ENCODE data around the gene SCYGR3. TPM values are rescaled to one million over a fixed set of nuclear protein-coding genes. Genes with fewer than 3 reads are reported as not detected.
"Not testable (repeated sequence)": the region's sequence is repeated elsewhere in the genome, so short reads cannot be mapped to it uniquely, and the experiment has no call there.

Gene SCYGR3
- total RNA-seq, 1 donor from 2014 or later = not detected

DNA sequence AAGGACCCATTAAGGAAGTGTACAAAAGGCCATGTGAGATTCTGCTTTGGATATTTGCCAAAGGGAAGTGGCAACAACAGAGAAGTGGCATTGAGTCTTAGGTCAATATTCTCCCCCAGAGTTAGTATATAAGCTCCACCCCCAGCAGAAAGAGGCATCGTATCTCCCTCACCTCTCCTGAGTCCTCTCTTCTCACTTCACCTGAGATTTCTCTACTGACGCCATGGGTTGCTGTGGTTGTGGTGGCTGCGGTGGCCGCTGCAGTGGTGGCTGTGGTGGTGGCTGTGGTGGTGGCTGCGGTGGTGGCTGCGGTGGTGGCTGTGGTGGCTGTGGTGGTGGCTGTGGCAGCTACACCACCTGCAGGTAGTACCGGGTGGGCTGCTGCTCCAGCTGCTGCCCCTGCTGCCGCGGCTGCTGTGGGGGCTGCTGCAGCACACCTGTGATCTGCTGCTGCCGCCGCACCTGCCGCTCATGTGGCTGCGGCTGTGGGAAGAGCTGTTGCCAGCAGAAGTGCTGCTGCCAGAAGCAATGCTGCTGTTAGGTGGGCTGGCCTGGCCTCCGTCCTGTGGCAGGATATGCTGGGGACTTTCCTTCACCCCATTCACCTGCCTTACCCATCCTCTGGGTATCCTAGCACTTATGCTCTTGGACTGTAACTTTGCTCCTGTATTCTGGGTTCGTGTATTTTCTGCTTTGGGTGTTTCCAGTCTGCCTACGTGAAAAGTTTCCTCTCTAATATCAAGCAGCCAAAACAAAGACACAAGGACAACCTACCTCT lies 5.9 kb downstream of the SCYGR3 start:
- Mint-ChIP-seq H3K4me3 (ENCODE audit: low read depth) (no peak overlapping the region), H3K27me3 (ENCODE audit: low read depth) (peaks cover 26% of the 10 kb centered on the region), H3K9me3 (no peaks in the 10 kb centered on the region), H3K36me3 (ENCODE audit: low read depth) (no peaks in the 10 kb centered on the region), H3K4me1 (ENCODE audit: low read depth) (peaks cover 5% of the 10 kb centered on the region), H3K27ac (no peak overlapping the region)
- no peak for DNase-seq (ENCODE audit: low spot score)
- intact Hi-C loops (cut with micrococcal nuclease) = no loop called here

DNA sequence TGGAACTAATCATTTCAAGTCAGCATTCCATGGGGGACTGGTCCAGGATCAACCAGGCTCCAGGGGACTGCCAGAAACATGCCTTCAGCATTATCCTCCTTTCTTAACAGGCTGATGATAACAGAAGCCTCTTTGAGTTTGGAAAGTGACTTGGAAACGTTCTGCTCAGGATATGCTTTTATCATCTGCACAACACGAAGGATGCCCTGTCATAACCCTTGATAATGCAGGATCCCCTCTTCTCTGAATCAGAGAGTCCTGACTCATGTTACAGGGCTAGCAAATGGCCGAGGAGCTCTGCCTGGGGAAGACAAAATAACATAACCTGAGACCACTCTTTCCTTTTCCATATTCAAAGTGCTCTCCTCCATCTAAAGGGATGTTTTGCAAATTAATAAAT lies 6.7 kb downstream of the SCYGR3 start:
- Mint-ChIP-seq H3K4me1 (ENCODE audit: low read depth) (peaks cover 5% of the 10 kb centered on the region), H3K9me3 (no peaks in the 10 kb centered on the region), H3K36me3 (ENCODE audit: low read depth) (no peaks in the 10 kb centered on the region), H3K4me3 (ENCODE audit: low read depth) (no peak overlapping the region), H3K27me3 (ENCODE audit: low read depth) (peaks cover 26% of the 10 kb centered on the region), H3K27ac (no peak overlapping the region)
- no peak for DNase-seq (ENCODE audit: low spot score)
- intact Hi-C loops (cut with micrococcal nuclease) = no loop called here

DNA sequence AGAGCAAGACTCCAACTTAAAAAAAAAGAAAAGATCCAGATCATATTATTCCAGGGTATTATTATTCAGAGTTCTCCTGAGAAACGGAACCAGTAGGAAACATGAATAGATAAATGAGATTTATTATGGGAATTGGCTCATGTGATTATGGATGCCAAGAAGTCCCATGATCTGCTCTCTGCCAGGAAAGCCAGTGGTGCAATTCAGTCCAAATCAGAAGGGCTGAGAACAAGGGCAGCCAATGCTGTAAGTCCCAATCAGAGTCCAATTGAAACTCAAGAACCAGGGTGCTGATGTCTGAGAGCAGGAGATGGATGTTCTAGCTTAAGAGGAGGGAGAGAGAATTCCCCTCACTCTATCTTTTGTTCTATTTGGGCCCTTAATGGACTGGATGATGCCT lies 8.2 kb downstream of the SCYGR3 start:
- peaks cover 5% of the 10 kb centered on the region for H3K4me1 Mint-ChIP-seq (ENCODE audit: low read depth)
- intact Hi-C loops (cut with micrococcal nuclease) = no loop called here
- no peak for DNase-seq (ENCODE audit: low spot score)
- no peak overlapping the region for H3K27ac Mint-ChIP-seq
- H3K27me3 Mint-ChIP-seq (ENCODE audit: low read depth) = peaks cover 24% of the 10 kb centered on the region
- no peak overlapping the region for H3K4me3 Mint-ChIP-seq (ENCODE audit: low read depth)
- H3K9me3 Mint-ChIP-seq = no peaks in the 10 kb centered on the region
- H3K36me3 Mint-ChIP-seq (ENCODE audit: low read depth) = no peaks in the 10 kb centered on the region

DNA sequence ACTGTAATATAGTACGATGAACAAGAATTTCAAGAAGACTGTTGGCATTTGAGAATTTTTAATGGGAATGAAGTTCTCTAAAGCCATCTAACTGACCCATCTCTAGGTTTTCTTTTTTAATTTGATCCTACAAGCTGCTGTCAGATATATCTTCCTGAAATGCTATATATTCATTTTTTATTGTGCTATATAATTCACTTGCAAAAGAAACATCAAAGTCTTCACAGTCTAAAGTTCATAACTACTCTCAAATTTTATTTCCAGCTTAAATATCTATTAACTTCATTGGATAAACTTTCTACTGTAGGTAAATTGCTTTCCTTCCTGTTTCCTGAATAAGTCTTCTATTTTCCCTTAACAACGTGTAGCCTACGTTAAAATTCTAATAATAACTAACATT lies 12.3 kb downstream of the SCYGR3 start:
- no peak for DNase-seq (ENCODE audit: low spot score)
- peaks cover 5% of the 10 kb centered on the region for H3K27me3 Mint-ChIP-seq (ENCODE audit: low read depth)
- H3K4me3 Mint-ChIP-seq (ENCODE audit: low read depth) = no peak overlapping the region
- no peaks in the 10 kb centered on the region for H3K4me1 Mint-ChIP-seq (ENCODE audit: low read depth)
- no peak overlapping the region for H3K27ac Mint-ChIP-seq
- no peaks in the 10 kb centered on the region for H3K9me3 Mint-ChIP-seq
- no peaks in the 10 kb centered on the region for H3K36me3 Mint-ChIP-seq (ENCODE audit: low read depth)
- intact Hi-C loops (cut with micrococcal nuclease) = no loop called here

DNA sequence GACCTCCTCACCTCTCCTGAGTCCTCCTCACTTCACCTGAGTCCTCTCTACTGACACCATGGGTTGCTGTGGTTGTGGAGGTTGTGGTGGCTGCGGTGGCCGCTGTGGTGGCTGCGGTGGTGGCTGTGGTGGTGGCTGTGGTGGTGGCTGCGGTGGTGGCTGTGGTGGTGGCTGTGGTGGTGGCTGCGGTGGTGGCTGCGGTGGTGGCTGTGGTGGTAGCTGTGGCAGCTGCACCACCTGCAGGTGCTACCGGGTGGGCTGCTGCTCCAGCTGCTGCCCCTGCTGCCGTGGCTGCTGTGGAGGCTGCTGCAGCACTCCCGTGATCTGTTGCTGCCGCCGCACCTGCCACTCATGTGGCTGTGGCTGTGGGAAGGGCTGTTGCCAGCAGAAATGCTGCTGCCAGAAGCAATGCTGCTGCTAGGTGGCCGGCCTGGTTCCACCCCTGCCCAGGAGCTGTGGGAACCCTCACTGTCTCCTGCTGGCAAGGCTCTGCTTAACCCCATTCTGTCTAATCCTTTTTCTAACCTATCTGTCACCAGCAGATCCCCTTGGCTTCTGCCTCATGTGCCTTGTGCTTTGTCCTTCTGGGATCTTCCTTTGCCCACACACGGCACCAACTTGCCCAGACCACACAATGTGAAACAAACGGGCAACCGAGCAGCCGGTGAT lies 15.7 kb downstream of the SCYGR3 start, which contains the start of gene SCYGR2:
Gene SCYGR2, plus strand, starts transcription at position 59 of the 669 bp plus-strand sequence. Its CDS starts 0 bp downstream, at position 59.
- intact Hi-C loops (cut with micrococcal nuclease); H3K4me1 Mint-ChIP-seq (ENCODE audit: low read depth); DNase-seq (ENCODE audit: low spot score); H3K9me3 Mint-ChIP-seq; H3K4me3 Mint-ChIP-seq (ENCODE audit: low read depth); H3K36me3 Mint-ChIP-seq (ENCODE audit: low read depth); H3K27me3 Mint-ChIP-seq (ENCODE audit: low read depth); H3K27ac Mint-ChIP-seq: not testable (repeated sequence)

DNA sequence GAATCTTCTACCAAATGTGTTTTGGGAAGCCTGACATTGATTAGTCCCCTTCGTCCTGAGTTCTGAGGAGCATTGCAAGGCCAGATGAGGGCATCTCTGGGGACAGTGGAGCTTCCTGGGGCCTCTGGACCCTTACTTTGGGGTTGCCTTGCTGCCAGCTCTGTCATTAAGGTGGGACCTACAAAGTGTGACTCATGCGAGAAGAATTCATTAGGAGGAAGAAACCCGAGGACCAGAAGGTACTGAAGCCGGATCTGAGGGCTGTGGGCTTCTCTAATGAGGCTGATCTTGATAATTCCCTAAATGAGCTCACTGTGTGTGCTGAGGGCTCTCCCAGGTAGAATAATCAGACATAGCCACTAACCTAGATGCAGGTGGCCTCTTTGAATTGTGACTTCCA lies 16.6 kb downstream of the SCYGR3 start:
- no peak for DNase-seq (ENCODE audit: low spot score)

DNA sequence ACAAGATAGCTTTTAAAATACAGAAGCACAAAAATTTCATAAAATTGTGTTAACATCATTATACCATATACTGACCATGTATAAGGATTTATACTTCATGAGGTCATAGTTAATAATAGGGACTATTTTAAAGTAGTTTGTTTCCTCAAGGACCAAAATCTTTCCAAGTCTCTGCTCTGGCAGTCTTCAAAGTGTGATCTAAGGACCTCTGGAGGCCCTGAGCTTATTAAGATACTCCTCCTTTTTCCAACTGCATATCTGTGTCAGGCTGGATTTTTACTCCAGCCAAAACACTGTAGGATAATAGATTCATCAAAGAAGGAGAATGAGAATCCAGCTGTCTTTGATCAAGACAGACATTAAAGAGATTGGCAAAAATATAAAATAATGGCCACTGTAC lies 17.6 kb downstream of the SCYGR3 start:
- Mint-ChIP-seq H3K27ac (no peak overlapping the region), H3K4me1 (ENCODE audit: low read depth) (peaks cover 7% of the 10 kb centered on the region), H3K36me3 (ENCODE audit: low read depth) (no peaks in the 10 kb centered on the region), H3K4me3 (ENCODE audit: low read depth) (no peak overlapping the region), H3K9me3 (no peaks in the 10 kb centered on the region), H3K27me3 (ENCODE audit: low read depth) (peaks cover 9% of the 10 kb centered on the region)
- no peak for DNase-seq (ENCODE audit: low spot score)
- intact Hi-C loops (cut with micrococcal nuclease) = no loop called here

More for the DNA sequence above, 16.6 kb downstream of the SCYGR3 start:
- H3K27me3 Mint-ChIP-seq (ENCODE audit: low read depth) = peaks cover 9% of the 10 kb centered on the region
- no peaks in the 10 kb centered on the region for H3K9me3 Mint-ChIP-seq
- H3K27ac Mint-ChIP-seq = no peak overlapping the region
- peaks cover 1% of the 10 kb centered on the region for H3K4me1 Mint-ChIP-seq (ENCODE audit: low read depth)
- no peaks in the 10 kb centered on the region for H3K36me3 Mint-ChIP-seq (ENCODE audit: low read depth)
- intact Hi-C loops (cut with micrococcal nuclease) = no loop called here
- H3K4me3 Mint-ChIP-seq (ENCODE audit: low read depth) = no peak overlapping the region

DNA sequence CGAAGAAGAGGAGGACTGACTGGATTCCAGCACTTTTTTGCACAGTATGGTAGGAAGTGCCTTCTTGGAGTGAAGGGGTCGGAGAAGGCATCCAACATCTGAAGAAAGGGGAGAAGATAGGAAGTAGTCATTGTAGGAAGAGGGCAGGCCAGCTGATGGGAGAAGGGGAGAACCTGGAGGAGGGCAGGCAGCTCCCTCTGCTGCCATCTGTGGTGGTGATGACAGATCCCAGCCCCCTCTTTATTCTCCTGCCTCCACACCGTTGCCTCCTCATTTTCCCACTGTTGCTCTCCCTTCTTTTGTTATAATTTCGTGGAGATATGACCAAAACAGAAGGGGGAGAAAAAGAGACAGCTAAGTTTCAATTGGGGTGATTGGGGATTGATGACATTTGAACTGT lies 18.8 kb downstream of the SCYGR3 start:
- Mint-ChIP-seq H3K9me3 (no peaks in the 10 kb centered on the region), H3K36me3 (ENCODE audit: low read depth) (no peaks in the 10 kb centered on the region), H3K27ac (no peak overlapping the region), H3K4me3 (ENCODE audit: low read depth) (no peak overlapping the region), H3K4me1 (ENCODE audit: low read depth) (peaks cover 7% of the 10 kb centered on the region), H3K27me3 (ENCODE audit: low read depth) (peaks cover 11% of the 10 kb centered on the region)
- intact Hi-C loops (cut with micrococcal nuclease) = no loop called here
- DNase-seq (ENCODE audit: low spot score) = no peak

DNA sequence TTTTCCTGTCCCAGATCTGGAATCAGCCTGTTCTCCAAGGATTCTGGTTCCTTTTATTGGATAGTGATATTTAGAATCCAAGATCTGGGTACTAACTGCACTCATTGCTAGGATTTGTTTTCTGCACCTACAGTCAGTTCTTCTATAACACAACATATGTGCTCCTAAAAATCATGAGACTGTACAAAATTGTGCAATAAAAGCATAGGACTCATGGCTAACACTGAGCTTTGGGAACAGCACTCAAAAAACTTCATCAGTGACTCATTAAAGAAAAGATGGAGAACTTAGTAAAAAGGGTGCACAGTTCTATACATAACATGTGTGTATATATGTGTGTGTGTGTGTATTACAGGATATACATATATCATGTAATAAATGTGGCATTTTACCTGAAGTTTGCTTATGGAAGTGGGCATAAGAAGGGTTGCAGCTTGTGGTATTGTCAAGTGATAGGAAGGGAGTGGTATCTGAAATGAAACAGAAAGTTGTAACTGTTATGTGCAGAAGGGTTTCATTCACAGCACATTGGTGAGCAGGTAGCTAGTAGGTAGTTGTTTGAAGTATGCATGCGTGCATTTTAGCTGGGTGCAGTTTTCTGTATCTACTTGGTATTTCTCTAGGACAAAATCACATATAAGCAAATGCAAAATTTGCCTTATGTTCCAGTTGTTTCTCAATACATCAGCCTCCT lies 21.8 kb downstream of the SCYGR3 start:
- intact Hi-C loops (cut with micrococcal nuclease) = no loop called here
- no peaks in the 10 kb centered on the region for H3K9me3 Mint-ChIP-seq
- H3K4me1 Mint-ChIP-seq (ENCODE audit: low read depth) = peaks cover 7% of the 10 kb centered on the region
- no peaks in the 10 kb centered on the region for H3K36me3 Mint-ChIP-seq (ENCODE audit: low read depth)
- H3K27me3 Mint-ChIP-seq (ENCODE audit: low read depth) = peaks cover 13% of the 10 kb centered on the region
- no peak for DNase-seq (ENCODE audit: low spot score)
- H3K4me3 Mint-ChIP-seq (ENCODE audit: low read depth) = no peak overlapping the region
- no peak overlapping the region for H3K27ac Mint-ChIP-seq

DNA sequence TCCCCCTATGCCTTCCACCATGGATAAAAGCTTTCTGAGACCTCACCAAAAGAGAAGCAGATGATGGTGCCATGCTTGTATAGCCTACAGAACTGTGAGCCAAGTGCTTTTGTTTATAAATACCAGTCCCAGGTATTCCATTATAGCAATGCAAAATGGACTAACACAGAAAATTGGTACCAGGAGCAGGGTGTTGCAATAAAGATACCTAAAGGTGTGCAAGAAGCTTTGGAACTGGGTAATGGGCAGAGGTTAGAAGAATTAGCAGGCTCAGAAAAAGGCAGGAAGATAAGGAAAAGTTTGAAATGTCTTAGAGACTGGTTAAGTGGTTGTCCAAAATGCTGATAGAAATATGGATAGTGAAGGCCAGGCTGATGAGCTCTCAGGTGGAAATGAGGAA lies 32.3 kb downstream of the SCYGR3 start:
- no peak overlapping the region for H3K27ac Mint-ChIP-seq
- intact Hi-C loops (cut with micrococcal nuclease) = no loop called here
- no peak for DNase-seq (ENCODE audit: low spot score)

DNA sequence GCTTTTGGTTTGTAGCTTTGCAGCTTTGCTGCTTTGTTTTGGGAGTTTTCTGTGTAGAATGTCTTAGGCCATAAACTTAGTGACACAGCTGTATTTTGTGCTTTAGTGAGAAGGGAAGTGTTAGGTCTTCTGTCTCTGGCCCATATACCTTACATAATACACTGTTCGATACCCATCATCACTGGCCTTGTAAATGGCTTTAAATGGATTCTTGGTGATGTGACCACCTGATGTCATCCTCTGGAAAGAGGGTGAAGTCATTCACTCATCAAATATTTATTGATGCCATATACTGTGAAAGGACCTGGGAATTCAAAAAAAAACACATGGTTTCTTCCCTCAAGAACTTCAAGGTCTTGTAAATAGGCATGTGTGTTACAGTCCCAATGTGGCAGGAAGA lies 34.8 kb downstream of the SCYGR3 start:
- Mint-ChIP-seq H3K36me3 (ENCODE audit: low read depth) (no peaks in the 10 kb centered on the region), H3K4me1 (ENCODE audit: low read depth) (no peaks in the 10 kb centered on the region), H3K27me3 (ENCODE audit: low read depth) (peaks cover 7% of the 10 kb centered on the region)

More for the DNA sequence above, 32.3 kb downstream of the SCYGR3 start:
- Mint-ChIP-seq H3K4me1 (ENCODE audit: low read depth) (no peaks in the 10 kb centered on the region), H3K4me3 (ENCODE audit: low read depth) (no peak overlapping the region), H3K27me3 (ENCODE audit: low read depth) (peaks cover 3% of the 10 kb centered on the region), H3K9me3 (peaks cover 11% of the 10 kb centered on the region), H3K36me3 (ENCODE audit: low read depth) (no peaks in the 10 kb centered on the region)

DNA sequence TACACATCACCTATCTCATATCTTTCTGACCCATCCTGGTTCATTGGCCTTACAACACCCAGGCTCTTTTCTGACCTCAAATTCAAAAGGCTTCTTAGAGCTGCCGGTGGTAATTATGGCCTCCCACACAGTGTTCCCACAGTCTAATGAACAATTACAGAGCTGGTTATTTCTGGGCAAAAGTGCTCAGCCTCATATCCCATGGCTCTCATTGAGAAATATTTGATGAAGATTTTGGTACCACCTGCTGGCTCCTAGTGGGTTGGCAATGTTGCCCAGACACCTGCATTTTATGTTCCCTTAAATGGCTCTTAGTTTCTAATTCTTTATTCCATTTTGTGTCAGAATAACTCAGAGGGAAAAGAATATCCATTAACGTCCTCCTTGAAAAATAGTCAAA lies 36.0 kb downstream of the SCYGR3 start:
- Mint-ChIP-seq H3K9me3 (peaks cover 11% of the 10 kb centered on the region), H3K4me3 (ENCODE audit: low read depth) (no peak overlapping the region), H3K27ac (no peak overlapping the region), H3K4me1 (ENCODE audit: low read depth) (no peaks in the 10 kb centered on the region), H3K27me3 (ENCODE audit: low read depth) (peaks cover 7% of the 10 kb centered on the region), H3K36me3 (ENCODE audit: low read depth) (no peaks in the 10 kb centered on the region)
- intact Hi-C loops (cut with micrococcal nuclease) = no loop called here
- no peak for DNase-seq (ENCODE audit: low spot score)

More for the DNA sequence above, 34.8 kb downstream of the SCYGR3 start:
- Mint-ChIP-seq H3K4me3 (ENCODE audit: low read depth) (no peak overlapping the region), H3K9me3 (peaks cover 11% of the 10 kb centered on the region), H3K27ac (no peak overlapping the region)
- no peak for DNase-seq (ENCODE audit: low spot score)
- intact Hi-C loops (cut with micrococcal nuclease) = no loop called here

DNA sequence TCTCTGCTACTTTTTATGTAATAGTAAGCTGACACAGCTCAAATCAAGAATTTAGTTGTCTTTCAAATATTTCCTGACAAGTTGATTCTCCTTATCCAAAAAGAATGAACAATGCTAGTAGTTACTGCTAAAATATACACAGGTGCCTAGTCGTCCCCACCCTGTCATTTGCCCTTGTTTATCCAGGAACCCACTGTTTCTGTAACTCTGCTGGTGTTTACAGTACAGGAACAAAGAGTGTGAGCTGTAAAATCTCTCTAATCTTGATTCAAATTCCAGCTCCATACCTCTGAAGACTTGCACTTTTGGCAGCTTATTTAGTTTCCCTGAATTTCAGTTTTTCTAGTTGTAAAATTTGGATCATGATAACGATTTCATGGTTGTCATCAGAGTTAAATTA lies 37.1 kb downstream of the SCYGR3 start:
- H3K4me1 Mint-ChIP-seq (ENCODE audit: low read depth) = no peaks in the 10 kb centered on the region
- H3K9me3 Mint-ChIP-seq = peaks cover 8% of the 10 kb centered on the region
- DNase-seq (ENCODE audit: low spot score) = no peak
- intact Hi-C loops (cut with micrococcal nuclease) = no loop called here
- peaks cover 7% of the 10 kb centered on the region for H3K27me3 Mint-ChIP-seq (ENCODE audit: low read depth)
- no peak overlapping the region for H3K27ac Mint-ChIP-seq
- H3K4me3 Mint-ChIP-seq (ENCODE audit: low read depth) = no peak overlapping the region
- no peaks in the 10 kb centered on the region for H3K36me3 Mint-ChIP-seq (ENCODE audit: low read depth)

Data from activated T-helper 2 cell treated with anti-CD3 and anti-CD28 coated beads, Interferon-gamma antibody, Interleukin-2, Interleukin-4, amounts not matched to agents 10 μg/mL and 5 μg/mL and 100 μg/mL, durations not matched to agents 14 hours and 24 hours and 36 hours (primary cell).